Panc1 (cell line): ENCODE results near the gene MSI2.

Source experiments
- POLR2AphosphoS5 ChIP-seq: IDR thresholded peaks from 2 replicates; pipeline ENCODE4 v1.6.1; 2012; ENCODE audit warnings: mild to moderate bottlenecking, low read depth, low read length, moderate library complexity
- TF ChIP-seq, protein P1 (sequence below): fragments of 450-650 bp; IDR thresholded peaks from 2 replicates; pipeline ENCODE4 v1.5.1; 2017; ENCODE audit warnings: mild to moderate bottlenecking

DNA sequence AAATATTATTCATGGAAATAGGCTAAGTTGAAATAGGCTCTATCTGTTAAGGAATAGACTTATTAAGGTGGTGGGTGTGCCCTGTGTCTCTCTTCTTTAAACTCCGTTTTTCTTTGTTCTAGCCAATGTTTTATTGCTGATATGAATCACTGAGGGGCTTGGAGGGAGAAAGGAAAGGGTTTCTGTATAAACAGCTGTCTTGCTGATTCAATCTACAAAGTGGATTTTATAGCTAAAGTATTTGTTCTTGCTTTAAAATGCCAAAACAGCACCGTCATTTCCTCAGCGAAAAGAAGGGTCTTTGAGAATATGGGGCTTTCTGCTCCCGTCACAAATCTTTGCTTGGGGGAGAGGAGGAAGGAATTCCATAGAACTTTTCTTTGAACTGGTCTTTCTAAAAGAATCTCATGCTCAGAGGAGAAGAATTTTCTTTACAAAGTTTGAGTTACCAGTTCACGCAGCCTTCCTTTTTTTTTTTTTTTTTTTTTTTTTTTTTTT lies 39.3 kb downstream of the MSI2 start:
- TF ChIP-seq, protein P1, sequence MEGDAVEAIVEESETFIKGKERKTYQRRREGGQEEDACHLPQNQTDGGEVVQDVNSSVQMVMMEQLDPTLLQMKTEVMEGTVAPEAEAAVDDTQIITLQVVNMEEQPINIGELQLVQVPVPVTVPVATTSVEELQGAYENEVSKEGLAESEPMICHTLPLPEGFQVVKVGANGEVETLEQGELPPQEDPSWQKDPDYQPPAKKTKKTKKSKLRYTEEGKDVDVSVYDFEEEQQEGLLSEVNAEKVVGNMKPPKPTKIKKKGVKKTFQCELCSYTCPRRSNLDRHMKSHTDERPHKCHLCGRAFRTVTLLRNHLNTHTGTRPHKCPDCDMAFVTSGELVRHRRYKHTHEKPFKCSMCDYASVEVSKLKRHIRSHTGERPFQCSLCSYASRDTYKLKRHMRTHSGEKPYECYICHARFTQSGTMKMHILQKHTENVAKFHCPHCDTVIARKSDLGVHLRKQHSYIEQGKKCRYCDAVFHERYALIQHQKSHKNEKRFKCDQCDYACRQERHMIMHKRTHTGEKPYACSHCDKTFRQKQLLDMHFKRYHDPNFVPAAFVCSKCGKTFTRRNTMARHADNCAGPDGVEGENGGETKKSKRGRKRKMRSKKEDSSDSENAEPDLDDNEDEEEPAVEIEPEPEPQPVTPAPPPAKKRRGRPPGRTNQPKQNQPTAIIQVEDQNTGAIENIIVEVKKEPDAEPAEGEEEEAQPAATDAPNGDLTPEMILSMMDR, result no peak
- TF ChIP-seq POLR2AphosphoS5, result no peak
